Right cardiac atrium (tissue), 5 donors: Measurements from ENCODE around the gene FSTL1. TPM values are rescaled to one million over a fixed set of nuclear protein-coding genes. Genes with fewer than 3 reads are reported as not detected.
A peak's percentile ranks its signal among the peaks of the same experiment; 100 is the strongest.

Experiments
- ATAC-seq, 2 donors: fragments of 200-7000 bp; cut with Tn5 transposase; one replicate each; pipeline versions ENCODE4 v1.8.0 to v1.9.1; 2020; ENCODE audit warnings: moderate library complexity in 2 of 2, mild to moderate bottlenecking in 1 of 2
- DNase-seq, 3 donors: peaks; one replicate each; pipeline ENCODE4 v3.0.0-alpha.2; 2020
- H3K27ac ChIP-seq: one replicate; pipeline ENCODE4 v1.5.1; 2013; ENCODE audit warnings: mild to moderate bottlenecking, low read length, control low read depth, moderate library complexity
- H3K27me3 ChIP-seq: one replicate; pipeline ENCODE4 v1.6.1; 2013; ENCODE audit not compliant: control insufficient read depth, insufficient read depth
- H3K4me1 ChIP-seq: one replicate; pipeline ENCODE4 v1.6.1; 2013; ENCODE audit warnings: low read length; ENCODE audit not compliant: control insufficient read depth, insufficient read depth
- H3K4me3 ChIP-seq: one replicate; pipeline ENCODE4 v1.5.1; 2013; ENCODE audit warnings: low read length, control low read depth
- H3K9me3 ChIP-seq: one replicate; pipeline ENCODE4 v1.6.1; 2013; ENCODE audit warnings: low read length; ENCODE audit not compliant: control insufficient read depth
- WGBS: extraction: QIAGEN DNeasy Blood & Tissue Kit; methylation state at CpG from one replicate; pipeline ENCODE4 v1.1.7; 2013; 5-methylcytosine and 5-hydroxymethylcytosine counted together
- intact Hi-C, 4 donors: fragments of 100-400 bp; cut with DNase I; formaldehyde crosslinking; loops; one replicate each; pipeline versions ENCODE4 v1.11.0 to v1.14.0; 2022 to 2023
- polyA plus RNA-seq: library from polyadenylated mRNA; stranded (reverse); fragments of 200-250 nt; gene quantifications from one replicate; pipeline ENCODE4 v1.2.3, GENCODE V29; 2013
- total RNA-seq, 4 donors: library from RNA; stranded (reverse); fragmentation: NEBNext Ultra II Directional; extraction: Animal tissue kit (Norgen Biotek cat#: 25700); gene quantifications; one replicate each; pipeline ENCODE4 v1.2.1, GENCODE V29; 2021
- donor health status: healthy with polysubstance abuse.
- donor health status: DM: no; HTN: yes; CAD: no.
- donor health status: DM: no; HTN: no; CAD: no.
- donor health status: DM: no; HTN: yes; CAD: no; lungs with severe emphysema.
- donor health status: DM: yes; HTN: yes; CAD: no.

Gene FSTL1
- total and polyA plus RNA-seq, 5 donors, result 134 to 735 (median 439) TPM

GRCh38 chr3:120449701-120450599 lies 842 bp downstream of the FSTL1 start:
- peak; percentile 35 to 78 (median 74) for DNase-seq
- intact Hi-C loops, result loop anchor here (2.0 to 10.0 kb wide), 5 partner anchors 29 to 107 kb away; no protein-coding TSS in a partner anchor
- 1% methylated on average over 32 of the region's 32 CpGs for WGBS

GRCh38 chr3:120449251-120449650 lies 1.5 kb downstream of the FSTL1 start:
- intact Hi-C loops, result no loop called here
- Histone ChIP-seq H3K4me3 (peak overlapping the region; percentile 63), H3K27ac (peak overlapping the region; percentile 53), H3K27me3 (no peaks in the 10 kb centered on the region), H3K4me1 (peaks cover 12% of the 10 kb centered on the region), H3K9me3 (no peaks in the 10 kb centered on the region)
- WGBS, result 39% methylated on average over 6 of the region's 6 CpGs
- ATAC-seq, result no peak
- peak in 1 of 3 donors; percentile 26 for DNase-seq

More at GRCh38 chr3:120449701-120450599, 842 bp downstream of the FSTL1 start:
- peaks cover 12% of the 10 kb centered on the region for H3K4me1 ChIP-seq
- no peaks in the 10 kb centered on the region for H3K27me3 ChIP-seq
- H3K4me3 ChIP-seq, result peak overlapping the region; percentile 63
- peak; percentile 53 to 64 for ATAC-seq
- H3K9me3 ChIP-seq, result no peaks in the 10 kb centered on the region
- peak overlapping the region; percentile 64 for H3K27ac ChIP-seq

GRCh38 chr3:120448756-120449155 lies 2.0 kb downstream of the FSTL1 start:
- H3K4me3 ChIP-seq, result peak overlapping the region; percentile 63
- no peaks in the 10 kb centered on the region for H3K9me3 ChIP-seq
- H3K27ac ChIP-seq, result peak overlapping the region; percentile 53
- ATAC-seq (peak; percentile 43 to 52), DNase-seq (peak; percentile 35 to 60 (median 45))
- H3K4me1 ChIP-seq, result peaks cover 12% of the 10 kb centered on the region
- 30% methylated on average over 2 of the region's 2 CpGs for WGBS
- intact Hi-C loops, result no loop called here
- no peaks in the 10 kb centered on the region for H3K27me3 ChIP-seq

- H3K4me1 ChIP-seq, result peaks cover 15% of the 10 kb centered on the region
- no peak for DNase-seq
- 54% methylated on average over 1 of the region's 1 CpG for WGBS
- H3K4me3 ChIP-seq, result peak overlapping the region; percentile 63
- no peaks in the 10 kb centered on the region for H3K27me3 ChIP-seq
- peak overlapping the region; percentile 63 for H3K27ac ChIP-seq
- intact Hi-C loops, result no loop called here
- H3K9me3 ChIP-seq, result no peaks in the 10 kb centered on the region
- ATAC-seq, result no peak
Measured at GRCh38 chr3:120446891-120447668, 3.7 kb downstream of the FSTL1 start.

- DNase-seq (no peak), ATAC-seq (no peak)
- peaks cover 19% of the 10 kb centered on the region for H3K4me1 ChIP-seq
- H3K27ac ChIP-seq, result peak overlapping the region; percentile 17
- intact Hi-C loops, result no loop called here
- 64% methylated on average over 5 of the region's 5 CpGs for WGBS
- no peaks in the 10 kb centered on the region for H3K27me3 ChIP-seq
- no peak overlapping the region for H3K4me3 ChIP-seq
- no peaks in the 10 kb centered on the region for H3K9me3 ChIP-seq
Measured at GRCh38 chr3:120445654-120446053, 5.1 kb downstream of the FSTL1 start.

GRCh38 chr3:120443626-120444123 lies 7.1 kb downstream of the FSTL1 start:
- no peak overlapping the region for H3K27ac ChIP-seq
- no peak for ATAC-seq
- H3K27me3 ChIP-seq, result no peaks in the 10 kb centered on the region
- intact Hi-C loops, result no loop called here
- 24% methylated on average over 1 of the region's 1 CpG for WGBS
- no peaks in the 10 kb centered on the region for H3K9me3 ChIP-seq
- peaks cover 28% of the 10 kb centered on the region for H3K4me1 ChIP-seq
- no peak overlapping the region for H3K4me3 ChIP-seq
- no peak for DNase-seq

- intact Hi-C loops, result no loop called here
- ATAC-seq (no peak), DNase-seq (no peak)
- Histone ChIP-seq H3K27me3 (no peaks in the 10 kb centered on the region), H3K4me1 (peaks cover 30% of the 10 kb centered on the region), H3K27ac (peak overlapping the region; percentile 42), H3K4me3 (no peak overlapping the region), H3K9me3 (no peaks in the 10 kb centered on the region)
- WGBS, result 43% methylated on average over 1 of the region's 2 CpGs
Measured at GRCh38 chr3:120442975-120443517, 7.7 kb downstream of the FSTL1 start.

GRCh38 chr3:120441776-120442175 lies 9.0 kb downstream of the FSTL1 start:
- Histone ChIP-seq H3K4me1 (peaks cover 28% of the 10 kb centered on the region), H3K9me3 (no peaks in the 10 kb centered on the region), H3K27me3 (no peaks in the 10 kb centered on the region), H3K4me3 (no peak overlapping the region), H3K27ac (no peak overlapping the region)
- 51% methylated on average over 4 of the region's 4 CpGs for WGBS
- intact Hi-C loops, result no loop called here
- ATAC-seq, result no peak
- DNase-seq, result no peak

- no peak overlapping the region for H3K4me3 ChIP-seq
- peaks cover 28% of the 10 kb centered on the region for H3K4me1 ChIP-seq
- no peaks in the 10 kb centered on the region for H3K27me3 ChIP-seq
- no peak overlapping the region for H3K27ac ChIP-seq
- no peaks in the 10 kb centered on the region for H3K9me3 ChIP-seq
- ATAC-seq (peak in 1 of 2 donors; percentile 10), DNase-seq (peak in 1 of 3 donors; percentile 57)
- intact Hi-C loops, result no loop called here
- WGBS, result 36% methylated on average over 3 of the region's 3 CpGs
Measured at GRCh38 chr3:120440762-120441161, 10.0 kb downstream of the FSTL1 start.

- DNase-seq, result no peak
Measured at GRCh38 chr3:120440001-120440703, 10.6 kb downstream of the FSTL1 start.

More at GRCh38 chr3:120440001-120440703, 10.6 kb downstream of the FSTL1 start:
- no peaks in the 10 kb centered on the region for H3K27me3 ChIP-seq
- no peaks in the 10 kb centered on the region for H3K9me3 ChIP-seq
- ATAC-seq, result no peak
- no peak overlapping the region for H3K4me3 ChIP-seq
- 57% methylated on average over 5 of the region's 5 CpGs for WGBS
- H3K27ac ChIP-seq, result peak overlapping the region; percentile 63
- H3K4me1 ChIP-seq, result peaks cover 31% of the 10 kb centered on the region
- intact Hi-C loops, result no loop called here
